Neural crest cell (in vitro differentiated cells): ENCODE measurements around the gene SMIM24. TPM values are rescaled to one million over a fixed set of nuclear protein-coding genes. Genes with fewer than 3 reads are reported as not detected.

Experiments
- DNase-seq: peaks from one replicate; pipeline ENCODE4 v3.0.0; 2021; ENCODE audit warnings: low read depth, mixed read lengths, low spot score
- H3K27ac Mint-ChIP-seq: one replicate; pipeline ENCODE4 v1.8.0; 2021; ENCODE audit warnings: mild to moderate bottlenecking, mixed read lengths; ENCODE audit not compliant: unreplicated experiment
- H3K27me3 Mint-ChIP-seq: 2 replicates; pipeline ENCODE4 v1.8.0; 2021; ENCODE audit warnings: low read depth, mild to moderate bottlenecking, mixed read lengths
- H3K36me3 Mint-ChIP-seq: 2 replicates; pipeline ENCODE4 v1.8.0; 2021; ENCODE audit warnings: low read depth, mild to moderate bottlenecking, mixed read lengths
- H3K4me1 Mint-ChIP-seq: 2 replicates; pipeline ENCODE4 v1.8.0; 2021; ENCODE audit warnings: mixed read lengths
- H3K4me3 Mint-ChIP-seq: one replicate; pipeline ENCODE4 v1.8.0; 2021; ENCODE audit warnings: mild to moderate bottlenecking, mixed read lengths
- H3K9me3 Mint-ChIP-seq: 2 replicates; pipeline ENCODE4 v1.8.0; 2021; ENCODE audit warnings: mixed read lengths
- CTCF ChIP-seq: fragments of 200-600 bp; sonication (generic); conservative IDR thresholded peaks from 2 replicates; pipeline ENCODE4 v1.5.0; 2021; ENCODE audit warnings: antibody characterized with exemption, mild to moderate bottlenecking
- total RNA-seq: library from RNA; stranded (reverse); gene quantifications from 2 replicates; pipeline ENCODE4 v1.2.1, GENCODE V29; 2021

SMIM24 gene
- total RNA-seq, 1 donor from 2014 or later: not detected

- no peaks in the 10 kb centered on the region for H3K4me1 Mint-ChIP-seq
- DNase-seq: no peak
- no peak overlapping the region for H3K4me3 Mint-ChIP-seq
- H3K27ac Mint-ChIP-seq: no peak overlapping the region
- H3K27me3 Mint-ChIP-seq: peaks cover 30% of the 10 kb centered on the region
- TF ChIP-seq CTCF: no peak
- H3K9me3 Mint-ChIP-seq: no peaks in the 10 kb centered on the region
- no peaks in the 10 kb centered on the region for H3K36me3 Mint-ChIP-seq
Observed at GRCh38 chr19:3481241-3482090, 1.1 kb upstream of the SMIM24 start.

GRCh38 chr19:3479834-3480215 lies 500 bp downstream of the SMIM24 start:
- no peak for TF ChIP-seq CTCF
- Mint-ChIP-seq H3K4me3 (no peak overlapping the region), H3K27ac (no peak overlapping the region), H3K9me3 (no peaks in the 10 kb centered on the region), H3K36me3 (no peaks in the 10 kb centered on the region), H3K4me1 (no peaks in the 10 kb centered on the region), H3K27me3 (peaks cover 27% of the 10 kb centered on the region)
- no peak for DNase-seq

GRCh38 chr19:3479177-3479833 lies 1.0 kb downstream of the SMIM24 start:
- H3K27ac Mint-ChIP-seq: no peak overlapping the region
- no peak for DNase-seq
- H3K27me3 Mint-ChIP-seq: peaks cover 25% of the 10 kb centered on the region
- no peaks in the 10 kb centered on the region for H3K36me3 Mint-ChIP-seq
- no peak for TF ChIP-seq CTCF
- no peaks in the 10 kb centered on the region for H3K4me1 Mint-ChIP-seq
- H3K4me3 Mint-ChIP-seq: no peak overlapping the region
- H3K9me3 Mint-ChIP-seq: no peaks in the 10 kb centered on the region

- H3K4me3 Mint-ChIP-seq: no peak overlapping the region
- no peaks in the 10 kb centered on the region for H3K4me1 Mint-ChIP-seq
- no peak for TF ChIP-seq CTCF
- H3K9me3 Mint-ChIP-seq: no peaks in the 10 kb centered on the region
- peaks cover 25% of the 10 kb centered on the region for H3K27me3 Mint-ChIP-seq
- no peaks in the 10 kb centered on the region for H3K36me3 Mint-ChIP-seq
- no peak overlapping the region for H3K27ac Mint-ChIP-seq
- no peak for DNase-seq
Observed at GRCh38 chr19:3478409-3479176, 1.7 kb downstream of the SMIM24 start.

GRCh38 chr19:3477951-3478350 lies 2.4 kb downstream of the SMIM24 start:
- no peaks in the 10 kb centered on the region for H3K4me1 Mint-ChIP-seq
- no peaks in the 10 kb centered on the region for H3K36me3 Mint-ChIP-seq
- H3K9me3 Mint-ChIP-seq: no peaks in the 10 kb centered on the region
- H3K4me3 Mint-ChIP-seq: no peak overlapping the region
- no peak for DNase-seq
- no peak overlapping the region for H3K27ac Mint-ChIP-seq
- TF ChIP-seq CTCF: no peak
- H3K27me3 Mint-ChIP-seq: peaks cover 28% of the 10 kb centered on the region
